GM21526 (cell line): ENCODE measurements around the gene TYW1B.
"Not testable (repeated sequence)": the region's sequence is repeated elsewhere in the genome, so short reads cannot be mapped to it uniquely, and the experiment has no call there.

Experiments
- ATAC-seq: cut with Tn5 transposase; IDR thresholded peaks from one replicate; pipeline ENCODE4 v1.9.1; 2021; ENCODE audit warnings: moderate library complexity; ENCODE audit not compliant: unreplicated experiment, low FRiP score

TYW1B gene

GRCh38 chr7:72816370-72817157 is 11.4 kb downstream of the TYW1B start:
- not testable (repeated sequence) for ATAC-seq

GRCh38 chr7:72810437-72810836 is 17.6 kb downstream of the TYW1B start:
- ATAC-seq = not testable (repeated sequence)

GRCh38 chr7:72808511-72808910 is 19.5 kb downstream of the TYW1B start:
- not testable (repeated sequence) for ATAC-seq

- not testable (repeated sequence) for ATAC-seq
These were observed 21.1 kb downstream of the TYW1B start for GRCh38 chr7:72806851-72807250.

- ATAC-seq = no peak
These were observed 22.2 kb downstream of the TYW1B start for GRCh38 chr7:72805526-72806494.

GRCh38 chr7:72803778-72804177 is 24.2 kb downstream of the TYW1B start:
- ATAC-seq = not testable (repeated sequence)

GRCh38 chr7:72801564-72801963 is 26.4 kb downstream of the TYW1B start:
- not testable (repeated sequence) for ATAC-seq

- ATAC-seq = not testable (repeated sequence)
These were observed 32.6 kb downstream of the TYW1B start for GRCh38 chr7:72795401-72795800.

- ATAC-seq = no peak
These were observed 34.2 kb downstream of the TYW1B start for GRCh38 chr7:72793791-72794190.

- ATAC-seq = not testable (repeated sequence)
These were observed 37.3 kb downstream of the TYW1B start for GRCh38 chr7:72790698-72791060.

GRCh38 chr7:72790048-72790697 is 37.8 kb downstream of the TYW1B start:
- not testable (repeated sequence) for ATAC-seq

- ATAC-seq = no peak
These were observed 42.6 kb downstream of the TYW1B start for GRCh38 chr7:72785166-72785955.

GRCh38 chr7:72783601-72784370 is 44.2 kb downstream of the TYW1B start:
- not testable (repeated sequence) for ATAC-seq

GRCh38 chr7:72781631-72782030 is 46.4 kb downstream of the TYW1B start:
- no peak for ATAC-seq

- ATAC-seq = no peak
These were observed 46.8 kb downstream of the TYW1B start for GRCh38 chr7:72781161-72781560.

- not testable (repeated sequence) for ATAC-seq
These were observed 47.6 kb downstream of the TYW1B start for GRCh38 chr7:72780289-72780894.

GRCh38 chr7:72777167-72777566 is 50.8 kb downstream of the TYW1B start:
- not testable (repeated sequence) for ATAC-seq

GRCh38 chr7:72772627-72773026 is 55.4 kb downstream of the TYW1B start:
- not testable (repeated sequence) for ATAC-seq

- not testable (repeated sequence) for ATAC-seq
These were observed 61.0 kb downstream of the TYW1B start for GRCh38 chr7:72766994-72767393.
